Adrenal gland (tissue), 5 donors: Measurements from ENCODE around the gene MAML3.

Experiments
- CTCF ChIP-seq, 6 experiments: fragments of 450-650 bp in 4 of 6; fragments of 200-600 bp in 2 of 6; sonication (generic) in 1 of 6; IDR thresholded peaks; 1 replicate in 5 of 6; 2 replicates in 1 of 6; pipeline versions ENCODE4 v1.5.1 to v1.8.0; 2016 to 2021; ENCODE audit warnings: antibody characterized with exemption in 6 of 6, mild to moderate bottlenecking in 2 of 6, moderate library complexity in 1 of 6
- POLR2A ChIP-seq, 2 donors: fragments of 450-650 bp; IDR thresholded peaks; one replicate each; pipeline ENCODE4 v1.6.1; 2017; ENCODE audit warnings: antibody characterized with exemption in 2 of 2, mild to moderate bottlenecking in 2 of 2, moderate library complexity in 1 of 2
- donor health status: DM: no; HTN: no; CAD: no.

- TF ChIP-seq CTCF (IDR thresholded peaks at IDR 0.05), result no peak
- no peak for TF ChIP-seq POLR2A (IDR thresholded peaks at IDR 0.05)
Observed at GRCh38 chr4:140106289-140106844, 47.6 kb downstream of the MAML3 start.
